ENCODE results near the gene EXPH5.

DNA sequence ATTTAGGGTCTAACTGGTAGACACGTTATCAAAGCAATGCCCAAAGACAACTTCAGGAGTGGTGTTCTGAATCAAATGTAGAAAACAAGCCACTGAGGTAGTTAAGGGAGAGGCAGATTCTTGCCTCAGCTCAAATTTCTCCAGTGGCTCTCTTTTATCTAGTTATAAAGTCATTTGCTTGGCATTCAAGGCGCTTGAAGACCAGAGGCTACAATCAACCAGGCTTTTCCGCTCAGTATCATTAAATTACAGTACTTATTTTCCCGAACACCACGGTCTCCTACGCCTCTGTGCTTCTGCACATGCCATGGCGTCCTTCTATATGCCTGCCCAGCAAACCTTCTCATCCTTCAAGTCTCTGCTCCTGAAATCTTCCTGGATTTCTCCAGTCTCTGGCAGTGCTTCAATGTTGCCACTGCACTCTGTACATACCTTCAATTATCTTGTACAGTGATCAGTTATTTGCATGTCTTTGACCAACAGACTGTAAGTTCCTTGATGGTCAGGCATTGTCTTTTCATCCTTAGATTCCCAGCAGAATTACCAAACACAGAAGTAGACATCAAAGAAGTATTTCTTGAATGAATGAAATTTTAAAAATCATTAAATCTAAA is 96.8 kb downstream of the EXPH5 start:
- TF ChIP-seq, protein P1, sequence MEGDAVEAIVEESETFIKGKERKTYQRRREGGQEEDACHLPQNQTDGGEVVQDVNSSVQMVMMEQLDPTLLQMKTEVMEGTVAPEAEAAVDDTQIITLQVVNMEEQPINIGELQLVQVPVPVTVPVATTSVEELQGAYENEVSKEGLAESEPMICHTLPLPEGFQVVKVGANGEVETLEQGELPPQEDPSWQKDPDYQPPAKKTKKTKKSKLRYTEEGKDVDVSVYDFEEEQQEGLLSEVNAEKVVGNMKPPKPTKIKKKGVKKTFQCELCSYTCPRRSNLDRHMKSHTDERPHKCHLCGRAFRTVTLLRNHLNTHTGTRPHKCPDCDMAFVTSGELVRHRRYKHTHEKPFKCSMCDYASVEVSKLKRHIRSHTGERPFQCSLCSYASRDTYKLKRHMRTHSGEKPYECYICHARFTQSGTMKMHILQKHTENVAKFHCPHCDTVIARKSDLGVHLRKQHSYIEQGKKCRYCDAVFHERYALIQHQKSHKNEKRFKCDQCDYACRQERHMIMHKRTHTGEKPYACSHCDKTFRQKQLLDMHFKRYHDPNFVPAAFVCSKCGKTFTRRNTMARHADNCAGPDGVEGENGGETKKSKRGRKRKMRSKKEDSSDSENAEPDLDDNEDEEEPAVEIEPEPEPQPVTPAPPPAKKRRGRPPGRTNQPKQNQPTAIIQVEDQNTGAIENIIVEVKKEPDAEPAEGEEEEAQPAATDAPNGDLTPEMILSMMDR (IDR thresholded peaks at IDR 0.05) = no peak
- no peak for TF ChIP-seq POLR2A (IDR thresholded peaks at IDR 0.05)
- TF ChIP-seq EP300 (IDR thresholded peaks at IDR 0.05) = no peak
- no peak for TF ChIP-seq POLR2AphosphoS5 (IDR thresholded peaks at IDR 0.05)

Data from sigmoid colon (tissue), 4 donors.